HepG2 (cell line): ENCODE measurements around the gene NGFR. TPM values are rescaled to one million over a fixed set of nuclear protein-coding genes. Genes with fewer than 3 reads are reported as not detected.

Experiments
- CEBPG ChIP-seq: IDR thresholded peaks from 2 replicates; pipeline ENCODE4 v1.6.1; 2016
- FOXA3 ChIP-seq: IDR thresholded peaks from 2 replicates; pipeline ENCODE4 v1.6.1; 2016; ENCODE audit warnings: missing genetic modification reagents, missing compliant biosample characterization
- RARA ChIP-seq: IDR thresholded peaks from 2 replicates; pipeline ENCODE4 v1.6.1; 2016; ENCODE audit warnings: missing genetic modification reagents, missing compliant biosample characterization
- SMARCC2 ChIP-seq: fragments of 450-650 bp; IDR thresholded peaks from 2 replicates; pipeline ENCODE4 v1.6.1; 2017; ENCODE audit warnings: antibody characterized with exemption, mild to moderate bottlenecking
- XBP1 ChIP-seq: sonication (generic); formaldehyde crosslinking; IDR thresholded peaks from 2 replicates; pipeline ENCODE4 v1.5.0; 2020; ENCODE audit warnings: missing genetic modification reagents
- ZEB1 ChIP-seq: IDR thresholded peaks from 2 replicates; pipeline ENCODE4 v1.6.1; 2012; ENCODE audit warnings: mild to moderate bottlenecking, low read depth, inconsistent platforms; ENCODE audit not compliant: insufficient replicate concordance
- ZNF629 ChIP-seq: sonication (generic); formaldehyde crosslinking; conservative IDR thresholded peaks from 2 replicates; pipeline ENCODE4 v1.5.0; 2020; ENCODE audit warnings: missing genetic modification reagents
- ZNF660 ChIP-seq: sonication (generic); formaldehyde crosslinking; IDR thresholded peaks from 2 replicates; pipeline ENCODE4 v1.5.1; 2020; ENCODE audit warnings: mild to moderate bottlenecking, low read depth, missing genetic modification reagents, borderline replicate concordance
- polyA plus RNA-seq, 8 experiments: library from polyadenylated mRNA; depleted of rRNA in 3 of 8; stranded (reverse) in 7 of 8; unstranded in 1 of 8; fragments of >200 nt; fragmentation: Illumina TruSeq in 4 of 8; extraction: Trizol in 4 of 8; gene quantifications; 2 replicates each; pipeline versions ENCODE4 v1.2.1 to v1.2.3, GENCODE V29; 2011 to 2016; ENCODE audit warnings: low read depth in 4 of 8, missing spikeins in 1 of 8, mixed read lengths in 1 of 8; ENCODE audit not compliant: insufficient read depth in 1 of 8
- total RNA-seq, 5 experiments: library from RNA; depleted of rRNA; stranded (reverse); fragments of >200 nt; fragmentation: Illumina TruSeq; extraction: Trizol; gene quantifications; 2 replicates each; pipeline ENCODE4 v1.2.3, GENCODE V29; 2016; ENCODE audit warnings: low read depth in 1 of 5
- TF ChIP-seq, protein P1 (sequence below): sonication (generic); formaldehyde crosslinking; conservative IDR thresholded peaks from 2 replicates; pipeline ENCODE4 v1.4.0; 2020; ENCODE audit warnings: mild to moderate bottlenecking, missing genetic modification reagents, moderate library complexity
- TF ChIP-seq, protein P2 (sequence below): sonication (generic); formaldehyde crosslinking; IDR thresholded peaks from 2 replicates; pipeline ENCODE4 v1.4.0; 2020; ENCODE audit warnings: mild to moderate bottlenecking, missing genetic modification reagents
- TF ChIP-seq, protein P3 (sequence below): sonication (generic); formaldehyde crosslinking; IDR thresholded peaks from 2 replicates; pipeline ENCODE4 v1.5.1; 2020; ENCODE audit warnings: mild to moderate bottlenecking, missing genetic modification reagents, borderline replicate concordance

NGFR gene
- total and polyA plus RNA-seq, 2 of the 13 experiments (the other 11 are each of a cell fraction or from before 2014, with no cell fraction given) = 1.1 to 1.8 TPM

DNA sequence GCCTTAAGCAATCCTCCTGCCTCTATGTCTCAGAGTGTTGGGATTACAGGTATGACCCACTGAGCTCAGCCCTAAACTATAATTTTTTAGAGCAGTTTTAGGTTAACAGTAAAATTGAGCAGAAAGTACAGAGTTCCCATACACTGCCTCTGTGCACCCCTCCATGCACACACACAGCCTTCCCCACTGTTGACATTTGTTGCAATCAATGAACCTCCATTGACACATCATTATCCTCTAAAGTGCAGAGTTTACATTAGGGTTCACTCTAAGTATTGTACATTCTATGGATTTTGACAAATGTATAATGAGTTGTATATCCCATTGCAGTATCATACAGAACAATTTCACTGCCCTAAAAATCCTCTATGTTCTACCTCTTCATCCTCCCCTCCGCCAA lies 35.0 kb downstream of the NGFR start (continued):
- TF ChIP-seq, protein P1, sequence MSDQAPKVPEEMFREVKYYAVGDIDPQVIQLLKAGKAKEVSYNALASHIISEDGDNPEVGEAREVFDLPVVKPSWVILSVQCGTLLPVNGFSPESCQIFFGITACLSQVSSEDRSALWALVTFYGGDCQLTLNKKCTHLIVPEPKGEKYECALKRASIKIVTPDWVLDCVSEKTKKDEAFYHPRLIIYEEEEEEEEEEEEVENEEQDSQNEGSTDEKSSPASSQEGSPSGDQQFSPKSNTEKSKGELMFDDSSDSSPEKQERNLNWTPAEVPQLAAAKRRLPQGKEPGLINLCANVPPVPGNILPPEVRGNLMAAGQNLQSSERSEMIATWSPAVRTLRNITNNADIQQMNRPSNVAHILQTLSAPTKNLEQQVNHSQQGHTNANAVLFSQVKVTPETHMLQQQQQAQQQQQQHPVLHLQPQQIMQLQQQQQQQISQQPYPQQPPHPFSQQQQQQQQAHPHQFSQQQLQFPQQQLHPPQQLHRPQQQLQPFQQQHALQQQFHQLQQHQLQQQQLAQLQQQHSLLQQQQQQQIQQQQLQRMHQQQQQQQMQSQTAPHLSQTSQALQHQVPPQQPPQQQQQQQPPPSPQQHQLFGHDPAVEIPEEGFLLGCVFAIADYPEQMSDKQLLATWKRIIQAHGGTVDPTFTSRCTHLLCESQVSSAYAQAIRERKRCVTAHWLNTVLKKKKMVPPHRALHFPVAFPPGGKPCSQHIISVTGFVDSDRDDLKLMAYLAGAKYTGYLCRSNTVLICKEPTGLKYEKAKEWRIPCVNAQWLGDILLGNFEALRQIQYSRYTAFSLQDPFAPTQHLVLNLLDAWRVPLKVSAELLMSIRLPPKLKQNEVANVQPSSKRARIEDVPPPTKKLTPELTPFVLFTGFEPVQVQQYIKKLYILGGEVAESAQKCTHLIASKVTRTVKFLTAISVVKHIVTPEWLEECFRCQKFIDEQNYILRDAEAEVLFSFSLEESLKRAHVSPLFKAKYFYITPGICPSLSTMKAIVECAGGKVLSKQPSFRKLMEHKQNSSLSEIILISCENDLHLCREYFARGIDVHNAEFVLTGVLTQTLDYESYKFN (CRISPR knock-in tag) = 0 out of 2 replicates have a peak, but pooled peaks have one; percentile 26
- TF ChIP-seq SMARCC2 = no peak
- TF ChIP-seq CEBPG = peak; percentile 25; the same call in 1 of the 2 replicates
- TF ChIP-seq XBP1 (CRISPR knock-in tag) = no peak
- TF ChIP-seq, protein P2, sequence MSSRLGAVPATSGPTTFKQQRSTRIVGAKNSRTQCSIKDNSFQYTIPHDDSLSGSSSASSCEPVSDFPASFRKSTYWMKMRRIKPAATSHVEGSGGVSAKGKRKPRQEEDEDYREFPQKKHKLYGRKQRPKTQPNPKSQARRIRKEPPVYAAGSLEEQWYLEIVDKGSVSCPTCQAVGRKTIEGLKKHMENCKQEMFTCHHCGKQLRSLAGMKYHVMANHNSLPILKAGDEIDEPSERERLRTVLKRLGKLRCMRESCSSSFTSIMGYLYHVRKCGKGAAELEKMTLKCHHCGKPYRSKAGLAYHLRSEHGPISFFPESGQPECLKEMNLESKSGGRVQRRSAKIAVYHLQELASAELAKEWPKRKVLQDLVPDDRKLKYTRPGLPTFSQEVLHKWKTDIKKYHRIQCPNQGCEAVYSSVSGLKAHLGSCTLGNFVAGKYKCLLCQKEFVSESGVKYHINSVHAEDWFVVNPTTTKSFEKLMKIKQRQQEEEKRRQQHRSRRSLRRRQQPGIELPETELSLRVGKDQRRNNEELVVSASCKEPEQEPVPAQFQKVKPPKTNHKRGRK (CRISPR knock-in tag) = no peak
- TF ChIP-seq ZNF660 (CRISPR knock-in tag) = no peak
- TF ChIP-seq ZEB1 = no peak
- TF ChIP-seq RARA (CRISPR knock-in tag) = peak; percentile 20; the same call in 1 of the 2 replicates
- TF ChIP-seq ZNF629 (CRISPR knock-in tag) = no peak
- peak; percentile 57; the same call in 1 of the 2 replicates for TF ChIP-seq FOXA3
- TF ChIP-seq, protein P3, sequence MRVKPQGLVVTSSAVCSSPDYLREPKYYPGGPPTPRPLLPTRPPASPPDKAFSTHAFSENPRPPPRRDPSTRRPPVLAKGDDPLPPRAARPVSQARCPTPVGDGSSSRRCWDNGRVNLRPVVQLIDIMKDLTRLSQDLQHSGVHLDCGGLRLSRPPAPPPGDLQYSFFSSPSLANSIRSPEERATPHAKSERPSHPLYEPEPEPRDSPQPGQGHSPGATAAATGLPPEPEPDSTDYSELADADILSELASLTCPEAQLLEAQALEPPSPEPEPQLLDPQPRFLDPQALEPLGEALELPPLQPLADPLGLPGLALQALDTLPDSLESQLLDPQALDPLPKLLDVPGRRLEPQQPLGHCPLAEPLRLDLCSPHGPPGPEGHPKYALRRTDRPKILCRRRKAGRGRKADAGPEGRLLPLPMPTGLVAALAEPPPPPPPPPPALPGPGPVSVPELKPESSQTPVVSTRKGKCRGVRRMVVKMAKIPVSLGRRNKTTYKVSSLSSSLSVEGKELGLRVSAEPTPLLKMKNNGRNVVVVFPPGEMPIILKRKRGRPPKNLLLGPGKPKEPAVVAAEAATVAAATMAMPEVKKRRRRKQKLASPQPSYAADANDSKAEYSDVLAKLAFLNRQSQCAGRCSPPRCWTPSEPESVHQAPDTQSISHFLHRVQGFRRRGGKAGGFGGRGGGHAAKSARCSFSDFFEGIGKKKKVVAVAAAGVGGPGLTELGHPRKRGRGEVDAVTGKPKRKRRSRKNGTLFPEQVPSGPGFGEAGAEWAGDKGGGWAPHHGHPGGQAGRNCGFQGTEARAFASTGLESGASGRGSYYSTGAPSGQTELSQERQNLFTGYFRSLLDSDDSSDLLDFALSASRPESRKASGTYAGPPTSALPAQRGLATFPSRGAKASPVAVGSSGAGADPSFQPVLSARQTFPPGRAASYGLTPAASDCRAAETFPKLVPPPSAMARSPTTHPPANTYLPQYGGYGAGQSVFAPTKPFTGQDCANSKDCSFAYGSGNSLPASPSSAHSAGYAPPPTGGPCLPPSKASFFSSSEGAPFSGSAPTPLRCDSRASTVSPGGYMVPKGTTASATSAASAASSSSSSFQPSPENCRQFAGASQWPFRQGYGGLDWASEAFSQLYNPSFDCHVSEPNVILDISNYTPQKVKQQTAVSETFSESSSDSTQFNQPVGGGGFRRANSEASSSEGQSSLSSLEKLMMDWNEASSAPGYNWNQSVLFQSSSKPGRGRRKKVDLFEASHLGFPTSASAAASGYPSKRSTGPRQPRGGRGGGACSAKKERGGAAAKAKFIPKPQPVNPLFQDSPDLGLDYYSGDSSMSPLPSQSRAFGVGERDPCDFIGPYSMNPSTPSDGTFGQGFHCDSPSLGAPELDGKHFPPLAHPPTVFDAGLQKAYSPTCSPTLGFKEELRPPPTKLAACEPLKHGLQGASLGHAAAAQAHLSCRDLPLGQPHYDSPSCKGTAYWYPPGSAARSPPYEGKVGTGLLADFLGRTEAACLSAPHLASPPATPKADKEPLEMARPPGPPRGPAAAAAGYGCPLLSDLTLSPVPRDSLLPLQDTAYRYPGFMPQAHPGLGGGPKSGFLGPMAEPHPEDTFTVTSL (CRISPR knock-in tag) = 0 out of 2 replicates have a peak, but pooled peaks have one; percentile 40
